Cardiac ventricle fibroblast (primary cell): Measurements from ENCODE around the gene MICU1. TPM values are rescaled to one million over a fixed set of nuclear protein-coding genes. Genes with fewer than 3 reads are reported as not detected.

Source experiments
- total RNA-seq: library from RNA; depleted of rRNA; stranded (reverse); fragments of >200 nt; gene quantifications from 2 replicates; pipeline ENCODE4 v1.2.3, GENCODE V29; 2015

MICU1 gene
- total RNA-seq: 28.4 and 29.6 TPM in 2 replicates

GRCh38 chr10:72625608-72626443, at the start of gene MICU1:
Gene MICU1, minus strand, starts transcription at chr10:72626079. Its CDS starts 59,286 bp downstream, at chr10:72566793.

GRCh38 chr10:72354356-72355213, 271.3 kb downstream of the MICU1 start, which contains the start of gene DNAJB12:
Gene DNAJB12, minus strand, starts transcription at chr10:72354919. Its CDS starts 22 bp downstream, at chr10:72354897.

Other genes with a start within 250 kb of the MICU1 start
- gene MCU, start 66.1 kb upstream of the MICU1 start, total RNA-seq: 10.9 and 14.5 TPM in 2 replicates